Lung (tissue), 12 donors: ENCODE data around the gene CELF2. TPM values are rescaled to one million over a fixed set of nuclear protein-coding genes. Genes with fewer than 3 reads are reported as not detected.

Experiments used
- ATAC-seq: fragments of 200-7000 bp; cut with Tn5 transposase; one replicate; pipeline ENCODE4 v1.9.1; 2020; ENCODE audit warnings: moderate number of reproducible peaks; ENCODE audit not compliant: insufficient read depth, low FRiP score
- DNase-seq, 3 donors: peaks; one replicate each; pipeline ENCODE4 v3.0.0-alpha.2; 2013 to 2017
- H3K27ac ChIP-seq, 2 donors: one replicate each; pipeline ENCODE4 v1.5.1; 2013; ENCODE audit warnings: mild to moderate bottlenecking in 2 of 2, moderate library complexity in 2 of 2, control low read depth in 1 of 2, inconsistent platforms in 1 of 2, low read depth in 1 of 2, low read length in 1 of 2
- H3K27me3 ChIP-seq, 3 donors: one replicate each; pipeline ENCODE4 v1.5.1; 2013; ENCODE audit warnings: low read length in 2 of 3; ENCODE audit not compliant: control insufficient read depth in 3 of 3, insufficient read depth in 3 of 3
- H3K36me3 ChIP-seq, 4 donors: one replicate each; pipeline ENCODE4 v1.5.1; 2013; ENCODE audit warnings: low read length in 4 of 4, mild to moderate bottlenecking in 1 of 4, moderate library complexity in 1 of 4; ENCODE audit not compliant: control insufficient read depth in 4 of 4, insufficient read depth in 4 of 4
- H3K4me1 ChIP-seq, 5 donors: one replicate each; pipeline ENCODE4 v1.5.1; 2013; ENCODE audit warnings: low read length in 5 of 5, mild to moderate bottlenecking in 2 of 5, moderate library complexity in 1 of 5; ENCODE audit not compliant: control insufficient read depth in 5 of 5, insufficient read depth in 5 of 5
- H3K4me3 ChIP-seq: one replicate; pipeline ENCODE4 v1.5.1; 2013; ENCODE audit warnings: mild to moderate bottlenecking, control low read depth, moderate library complexity
- H3K9ac ChIP-seq, 2 donors: one replicate each; pipeline ENCODE4 v1.5.1; 2013; ENCODE audit warnings: low read length in 2 of 2, control low read depth in 1 of 2; ENCODE audit not compliant: insufficient read depth in 1 of 2
- H3K9me3 ChIP-seq, 4 donors: one replicate each; pipeline ENCODE4 v1.5.1; 2013; ENCODE audit warnings: low read length in 3 of 4, mild to moderate bottlenecking in 1 of 4, moderate library complexity in 1 of 4; ENCODE audit not compliant: control insufficient read depth in 4 of 4, insufficient read depth in 3 of 4
- CTCF ChIP-seq: IDR thresholded peaks from 2 replicates; pipeline ENCODE4 v1.5.1; 2012; ENCODE audit warnings: mild to moderate bottlenecking; ENCODE audit errors: control extremely low read depth, extremely low read depth
- WGBS, 2 donors: extraction: QIAGEN DNeasy Blood & Tissue Kit; methylation state at CpG; one replicate each; pipeline ENCODE4 v1.1.7; 2013; 5-methylcytosine and 5-hydroxymethylcytosine counted together
- polyA plus RNA-seq, 2 donors: library from polyadenylated mRNA; stranded (reverse); fragments of 200-250 nt; gene quantifications; one replicate each; pipeline ENCODE4 v1.2.1, GENCODE V29; 2013
- total RNA-seq, 2 donors: library from RNA; depleted of rRNA in 1 of 2; stranded (reverse); fragments of >200 nt in 1 of 2; gene quantifications; one replicate each; pipeline ENCODE4 v1.2.1, GENCODE V29; 2014 to 2021
- donor health status: control.
- donor health status: control.
- donor health status: Bipolar disorder and iron deficiency.
- donor health status: healthy.
- donor health status: DM: yes; HTN: yes; CAD: no.

CELF2 gene
- total and polyA plus RNA-seq, 4 donors, result 13.6 to 115 (median 63.7) TPM

DNA sequence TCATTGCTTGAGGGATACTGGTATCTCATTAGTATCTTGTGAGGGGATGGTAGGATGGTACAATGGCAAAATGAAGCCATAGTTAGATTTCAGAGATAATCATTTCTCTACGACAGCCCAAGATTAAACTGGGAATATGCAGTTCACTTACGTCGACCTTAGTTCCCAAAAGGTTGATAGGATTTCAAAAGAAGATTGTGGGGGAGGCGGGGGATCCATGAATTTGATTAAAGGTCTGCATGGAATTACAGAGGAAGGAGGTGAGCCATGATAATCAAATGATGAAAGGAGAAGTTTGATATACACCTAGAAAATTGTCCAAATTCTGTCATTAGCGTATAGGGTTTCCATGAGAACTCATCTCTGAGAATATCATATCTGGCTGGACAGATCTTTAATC lies 206.6 kb downstream of the CELF2 start:
- ATAC-seq, result no peak
- no peaks in the 10 kb centered on the region for H3K9me3 ChIP-seq
- 95 to 96% methylated on average over 5 of the region's 5 CpGs for WGBS, 2 donors
- H3K4me1 ChIP-seq, result peaks cover 0 to 21% (median 0%) of the 10 kb centered on the region in 5 donors
- H3K4me3 ChIP-seq, result no peak overlapping the region
- no peak for TF ChIP-seq CTCF
- no peak for DNase-seq
- H3K27ac ChIP-seq, result no peak overlapping the region
- H3K9ac ChIP-seq, result no peak overlapping the region
- H3K27me3 ChIP-seq, result no peaks in the 10 kb centered on the region
- H3K36me3 ChIP-seq, result peaks cover 0 to 8% (median 3%) of the 10 kb centered on the region in 4 donors

DNA sequence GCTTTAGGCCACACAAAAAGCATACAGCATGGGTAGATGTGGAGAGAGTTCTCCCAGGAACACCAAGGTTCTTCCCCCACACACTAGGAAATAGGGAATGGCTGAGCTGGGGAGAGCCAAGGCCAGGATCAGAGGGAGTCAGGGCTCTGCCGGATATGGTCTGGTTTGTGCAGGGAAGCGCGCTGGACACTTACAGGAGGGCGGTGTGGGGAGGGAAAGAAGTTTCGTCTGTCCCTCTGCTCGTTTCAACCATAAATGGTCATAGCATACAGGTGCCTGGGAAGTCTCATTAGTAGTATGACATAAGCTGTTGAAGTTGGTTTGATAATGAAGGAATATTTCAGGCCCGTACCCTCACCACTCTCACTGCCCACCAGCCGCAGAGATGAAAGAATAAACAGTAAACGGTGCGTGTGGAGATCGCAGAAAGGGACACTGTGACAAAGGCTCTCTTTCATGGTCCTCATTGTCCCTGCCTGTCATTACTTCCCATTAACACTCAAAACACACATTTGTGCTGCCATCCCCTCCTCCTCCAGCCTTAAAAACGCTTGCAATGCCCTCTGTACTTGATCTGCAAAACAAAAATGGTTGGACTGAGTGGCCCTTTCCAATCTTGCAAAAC lies 207.2 kb downstream of the CELF2 start:
- Histone ChIP-seq H3K4me1 (peaks cover 0 to 21% (median 0%) of the 10 kb centered on the region in 5 donors), H3K9me3 (no peaks in the 10 kb centered on the region), H3K27ac (no peak overlapping the region), H3K27me3 (no peaks in the 10 kb centered on the region), H3K4me3 (no peak overlapping the region), H3K9ac (no peak overlapping the region), H3K36me3 (peaks cover 0 to 8% (median 1%) of the 10 kb centered on the region in 4 donors)
- DNase-seq (no peak), ATAC-seq (no peak)
- WGBS, 2 donors, result 83 to 85% methylated on average over 12 of the region's 12 CpGs
- TF ChIP-seq CTCF, result no peak

DNA sequence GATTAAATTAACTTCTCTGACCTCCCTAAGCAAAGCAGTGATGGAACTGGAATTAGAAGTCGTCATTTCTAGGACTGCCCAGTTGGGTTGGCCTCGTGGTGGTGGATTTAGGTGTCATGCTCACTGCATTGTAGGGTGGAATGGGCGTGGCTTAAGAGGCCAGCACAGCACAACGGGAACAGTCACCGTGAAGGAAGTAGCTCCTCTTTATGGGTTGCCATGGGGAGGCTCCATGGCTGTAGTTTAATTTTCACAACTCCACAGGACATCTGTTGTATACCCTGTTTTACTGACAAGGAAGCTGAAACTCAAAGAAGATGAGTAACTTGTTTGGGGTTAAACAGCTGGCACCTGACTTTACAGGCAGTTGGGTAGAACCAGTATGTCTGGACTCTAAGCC lies 208.3 kb downstream of the CELF2 start:
- H3K9ac ChIP-seq, result no peak overlapping the region
- TF ChIP-seq CTCF, result no peak
- ATAC-seq (peak; percentile 65), DNase-seq (no peak)
- no peaks in the 10 kb centered on the region for H3K9me3 ChIP-seq
- 22 to 54% methylated on average over 5 of the region's 5 CpGs for WGBS, 2 donors
- no peaks in the 10 kb centered on the region for H3K27me3 ChIP-seq
- peaks cover 0 to 11% (median 1%) of the 10 kb centered on the region in 4 donors for H3K36me3 ChIP-seq
- no peak overlapping the region for H3K4me3 ChIP-seq
- peak overlapping the region in 1 of 2 donors; percentile 1 for H3K27ac ChIP-seq
- peaks cover 0 to 21% (median 1%) of the 10 kb centered on the region in 5 donors for H3K4me1 ChIP-seq

- no peaks in the 10 kb centered on the region for H3K9me3 ChIP-seq
- no peak overlapping the region for H3K4me3 ChIP-seq
- peaks cover 0 to 11% (median 1%) of the 10 kb centered on the region in 4 donors for H3K36me3 ChIP-seq
- TF ChIP-seq CTCF, result no peak
- peak overlapping the region in 1 of 2 donors; percentile 46 for H3K27ac ChIP-seq
- H3K27me3 ChIP-seq, result no peaks in the 10 kb centered on the region
- ATAC-seq (no peak), DNase-seq (no peak)
- WGBS, 2 donors, result 47 to 74% methylated on average over 7 of the region's 7 CpGs
- H3K9ac ChIP-seq, result no peak overlapping the region
- H3K4me1 ChIP-seq, result peaks cover 0 to 21% (median 1%) of the 10 kb centered on the region in 5 donors
Measured at GRCh38 chr10:11227103-11227502, 209.4 kb downstream of the CELF2 start.
